Vagina (tissue), 2 donors: ENCODE data around the gene PMM2. TPM values are rescaled to one million over a fixed set of nuclear protein-coding genes. Genes with fewer than 3 reads are reported as not detected.
"Not testable (repeated sequence)": the region's sequence is repeated elsewhere in the genome, so short reads cannot be mapped to it uniquely, and the experiment has no call there.

Experiments used
- DNase-seq, 2 donors: peaks; one replicate each; pipeline ENCODE4 v3.0.0-alpha.2; 2017; ENCODE audit errors: extremely low spot score in 2 of 2
- H3K27ac ChIP-seq: fragments of 200-600 bp; sonication (generic); one replicate; pipeline ENCODE4 v1.5.1; 2019
- H3K27me3 ChIP-seq: fragments of 200-600 bp; sonication (generic); one replicate; pipeline ENCODE4 v1.5.1; 2019
- H3K36me3 ChIP-seq, 2 donors: fragments of 200-600 bp; sonication (generic); one replicate each; pipeline ENCODE4 v1.5.1; 2017 to 2019
- H3K4me1 ChIP-seq: fragments of 200-600 bp; sonication (generic); one replicate; pipeline ENCODE4 v1.5.1; 2019
- H3K4me3 ChIP-seq, 2 donors: fragments of 200-600 bp; sonication (generic); 1 replicate in 1 of 2; 2 replicates in 1 of 2; pipeline ENCODE4 v1.5.1; 2016 to 2019
- H3K9me3 ChIP-seq: fragments of 200-600 bp; sonication (generic); one replicate; pipeline ENCODE4 v1.5.1; 2019
- CTCF ChIP-seq, 3 experiments: fragments of 450-650 bp in 2 of 3; fragments of 200-600 bp in 1 of 3; sonication (generic) in 1 of 3; IDR thresholded peaks; one replicate each; pipeline ENCODE4 v1.5.1; 2017 to 2019; ENCODE audit warnings: antibody characterized with exemption in 3 of 3, mild to moderate bottlenecking in 2 of 3, moderate library complexity in 2 of 3
- POLR2A ChIP-seq, 2 donors: fragments of 450-650 bp; IDR thresholded peaks; one replicate each; pipeline ENCODE4 v1.6.1; 2017; ENCODE audit warnings: antibody characterized with exemption in 2 of 2, mild to moderate bottlenecking in 2 of 2, moderate library complexity in 2 of 2
- POLR2AphosphoS5 ChIP-seq, 2 donors: sonication (generic); formaldehyde crosslinking; IDR thresholded peaks; one replicate each; pipeline ENCODE4 v1.9.0; 2017; ENCODE audit warnings: antibody characterized with exemption in 2 of 2, mild to moderate bottlenecking in 2 of 2, low read depth in 1 of 2; ENCODE audit not compliant: insufficient read depth in 1 of 2
- intact Hi-C: fragments of 100-400 bp; cut with DNase I; formaldehyde crosslinking; loops from one replicate; pipeline ENCODE4 v1.15.1; 2023
- total RNA-seq: library from RNA; depleted of rRNA; stranded (reverse); fragments of >200 nt; gene quantifications from one replicate; pipeline ENCODE4 v1.2.3, GENCODE V29; 2016

Gene PMM2
- total RNA-seq, 1 donor from 2014 or later = 21.4 TPM

DNA sequence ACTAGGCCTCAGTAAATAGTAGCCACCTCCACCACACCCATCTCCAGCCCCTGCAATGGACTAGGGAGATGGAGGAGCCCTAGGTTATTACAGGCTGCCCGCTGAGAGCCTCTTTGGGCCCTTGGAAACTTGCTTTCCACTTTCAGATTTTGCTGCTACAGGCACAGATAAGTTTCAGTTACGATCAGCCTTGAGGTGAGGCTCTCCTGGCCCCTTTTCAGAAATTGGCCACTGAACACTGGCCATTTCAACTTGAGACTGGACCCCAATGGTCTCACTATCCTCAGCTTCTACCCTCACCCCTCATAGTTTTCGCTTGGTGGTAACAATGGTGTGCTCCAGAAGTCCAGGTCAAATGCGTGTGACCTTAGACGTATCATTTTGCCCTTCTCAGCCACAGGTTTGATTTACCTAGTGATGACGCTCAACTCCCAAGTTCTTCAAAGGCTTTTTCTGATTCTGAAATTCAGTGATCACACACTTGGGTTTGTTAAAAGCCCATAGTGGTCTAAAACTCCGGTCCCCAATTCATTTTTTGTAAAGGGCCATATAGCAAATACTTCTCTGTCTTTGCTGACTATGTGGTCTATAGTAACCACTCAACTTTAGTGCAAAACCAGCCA is 1.0 kb downstream of the PMM2 start:
- Histone ChIP-seq H3K27ac (peak overlapping the region; percentile 59), H3K4me1 (peaks cover 45% of the 10 kb centered on the region), H3K27me3 (no peaks in the 10 kb centered on the region), H3K4me3 (peak overlapping the region; percentile 95 to 98), H3K9me3 (no peaks in the 10 kb centered on the region), H3K36me3 (peaks cover 0 to 18% of the 10 kb centered on the region in 2 donors)
- TF ChIP-seq POLR2AphosphoS5 (IDR thresholded peaks at IDR 0.05; ENCODE audit: insufficient read depth in 1 of 2, low read depth in 1 of 2) (no peak), CTCF (IDR thresholded peaks at IDR 0.05) (no peak), POLR2A (IDR thresholded peaks at IDR 0.05) (no peak)
- intact Hi-C loops = loop anchor here (10.0 kb wide), 1 partner anchor 134 kb away; no protein-coding TSS in a partner anchor
- DNase-seq = no peak

DNA sequence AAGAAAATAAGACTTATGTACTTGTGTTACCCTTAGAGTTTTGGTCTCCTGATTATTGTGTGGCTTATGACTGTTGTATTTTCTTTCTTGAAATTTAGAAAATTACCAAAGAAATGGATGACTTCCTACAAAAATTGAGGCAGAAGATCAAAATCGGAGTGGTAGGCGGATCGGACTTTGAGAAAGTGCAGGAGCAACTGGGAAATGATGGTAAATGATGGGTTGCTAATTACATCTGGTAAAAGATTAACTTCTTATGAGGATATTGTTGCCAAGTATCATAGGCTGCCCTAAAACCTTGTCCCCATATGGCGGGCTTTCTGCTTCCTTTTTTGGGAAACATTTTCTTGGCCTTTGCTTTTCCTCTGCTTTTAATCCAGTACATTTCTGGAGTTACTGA is 4.1 kb downstream of the PMM2 start:
- no peaks in the 10 kb centered on the region for H3K9me3 ChIP-seq
- H3K4me3 ChIP-seq = no peak overlapping the region
- DNase-seq = no peak
- TF ChIP-seq CTCF (IDR thresholded peaks at IDR 0.05) = no peak
- TF ChIP-seq POLR2A (IDR thresholded peaks at IDR 0.05) = no peak
- no peak for TF ChIP-seq POLR2AphosphoS5 (IDR thresholded peaks at IDR 0.05; ENCODE audit: insufficient read depth in 1 of 2, low read depth in 1 of 2)
- H3K27me3 ChIP-seq = no peaks in the 10 kb centered on the region
- peaks cover 33% of the 10 kb centered on the region for H3K4me1 ChIP-seq
- H3K36me3 ChIP-seq = peaks cover 0 to 47% of the 10 kb centered on the region in 2 donors
- intact Hi-C loops = no loop called here
- H3K27ac ChIP-seq = no peak overlapping the region

GRCh38 chr16:8803733-8804132 is 6.1 kb downstream of the PMM2 start:
- Histone ChIP-seq H3K36me3 (peaks cover 0 to 66% of the 10 kb centered on the region in 2 donors), H3K4me1 (peaks cover 22% of the 10 kb centered on the region)
- H3K27ac ChIP-seq, H3K27me3 ChIP-seq, DNase-seq, intact Hi-C loops, H3K9me3 ChIP-seq, H3K4me3 ChIP-seq: not testable (repeated sequence)

DNA sequence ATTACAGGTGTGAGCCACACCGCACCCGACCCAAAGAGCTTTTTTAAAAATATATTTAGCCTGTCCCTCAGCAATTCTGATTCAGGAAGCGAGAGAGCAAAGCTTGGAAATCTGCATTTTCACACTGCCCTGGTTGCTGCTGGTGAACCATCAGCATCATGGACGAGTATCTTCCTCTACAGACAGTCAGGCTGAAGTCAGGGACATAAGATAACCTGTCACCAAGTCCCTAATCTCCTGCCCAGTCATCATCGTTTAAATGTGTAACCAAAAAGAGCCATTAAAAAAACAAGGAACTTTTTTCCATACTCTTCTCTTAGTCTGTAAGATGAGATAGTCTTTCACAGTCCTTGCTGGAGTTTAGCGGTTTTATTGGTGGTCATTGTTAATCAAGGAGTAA is 6.7 kb downstream of the PMM2 start:
- Histone ChIP-seq H3K27ac (no peak overlapping the region), H3K4me3 (no peak overlapping the region), H3K9me3 (no peaks in the 10 kb centered on the region), H3K27me3 (no peaks in the 10 kb centered on the region), H3K36me3 (peaks cover 0 to 72% of the 10 kb centered on the region in 2 donors), H3K4me1 (peaks cover 16% of the 10 kb centered on the region)
- no peak for DNase-seq
- TF ChIP-seq CTCF (IDR thresholded peaks at IDR 0.05) (no peak), POLR2AphosphoS5 (IDR thresholded peaks at IDR 0.05; ENCODE audit: insufficient read depth in 1 of 2, low read depth in 1 of 2) (no peak), POLR2A (IDR thresholded peaks at IDR 0.05) (no peak)
- intact Hi-C loops = no loop called here

DNA sequence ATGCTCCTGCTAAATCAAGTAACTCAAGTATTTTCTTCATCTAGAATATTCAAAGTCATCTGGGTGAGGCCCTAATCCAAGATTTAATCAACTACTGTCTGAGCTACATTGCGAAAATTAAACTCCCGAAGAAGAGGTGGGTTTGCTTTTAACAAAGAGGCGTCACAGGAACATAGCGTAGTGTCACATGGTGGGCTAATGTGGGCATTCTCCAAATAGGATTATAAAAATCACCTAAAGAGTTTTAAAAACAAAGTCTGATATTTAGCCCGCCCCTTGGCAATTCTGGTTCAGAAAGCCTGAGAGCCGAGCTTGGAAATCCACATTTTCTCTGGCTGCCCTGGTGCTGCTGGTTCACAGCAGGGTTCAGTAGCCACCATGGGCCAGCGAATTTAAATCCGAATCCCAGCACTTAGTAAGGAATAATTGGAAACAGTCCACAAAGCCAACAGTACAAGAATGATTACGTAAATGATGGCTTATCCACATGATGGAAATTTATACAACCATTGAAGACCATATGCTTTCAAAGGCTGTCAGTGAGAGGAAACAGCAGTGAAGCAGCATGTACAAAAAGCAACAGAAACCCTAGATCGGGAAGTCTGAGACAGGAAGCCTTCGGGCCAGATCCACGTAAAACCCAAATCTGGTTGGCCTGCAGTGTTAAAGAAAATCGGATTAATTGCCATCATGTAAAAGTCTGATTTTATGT is 8.8 kb downstream of the PMM2 start:
- Histone ChIP-seq H3K4me3 (no peak overlapping the region), H3K36me3 (peaks cover 0 to 86% of the 10 kb centered on the region in 2 donors), H3K27ac (no peak overlapping the region), H3K27me3 (no peaks in the 10 kb centered on the region), H3K4me1 (no peaks in the 10 kb centered on the region), H3K9me3 (no peaks in the 10 kb centered on the region)
- no peak for TF ChIP-seq POLR2AphosphoS5 (IDR thresholded peaks at IDR 0.05; ENCODE audit: insufficient read depth in 1 of 2, low read depth in 1 of 2)
- no peak for TF ChIP-seq CTCF (IDR thresholded peaks at IDR 0.05)
- no peak for TF ChIP-seq POLR2A (IDR thresholded peaks at IDR 0.05)
- intact Hi-C loops = no loop called here
- DNase-seq = no peak
